ENCODE measurements around the gene TRPT1.

Gene TRPT1

GRCh38 chr11:64216879-64217278, 9.1 kb downstream of the TRPT1 start:
- Histone ChIP-seq H3K4me3 (ENCODE audit: low read length in 2 of 2) (no peak overlapping the region), H3K9ac (ENCODE audit: low read length in 2 of 2) (no peak overlapping the region), H3K36me3 (ENCODE audit: control insufficient read depth in 2 of 2, insufficient read depth in 2 of 2, low read length in 2 of 2) (peaks cover 0 to under 1% of the 10 kb centered on the region in 2 donors), H3K27me3 (ENCODE audit: control insufficient read depth in 1 of 2, insufficient read depth in 2 of 2, low read length in 2 of 2) (no peaks in the 10 kb centered on the region), H3K27ac (ENCODE audit: low read length) (no peak overlapping the region), H3K4me1 (ENCODE audit: control insufficient read depth, insufficient read depth, low read length) (no peaks in the 10 kb centered on the region), H3K9me3 (ENCODE audit: control insufficient read depth in 2 of 2, low read length in 2 of 2) (no peaks in the 10 kb centered on the region)

GRCh38 chr11:64211181-64211872, 14.7 kb downstream of the TRPT1 start:
- Histone ChIP-seq H3K27me3 (ENCODE audit: control insufficient read depth in 1 of 2, insufficient read depth in 2 of 2, low read length in 2 of 2) (no peaks in the 10 kb centered on the region), H3K36me3 (ENCODE audit: control insufficient read depth in 2 of 2, insufficient read depth in 2 of 2, low read length in 2 of 2) (peaks cover 0 to 7% of the 10 kb centered on the region in 2 donors), H3K9ac (ENCODE audit: low read length in 2 of 2) (no peak overlapping the region)

GRCh38 chr11:64210301-64211020, 15.5 kb downstream of the TRPT1 start:
- no peak overlapping the region for H3K27ac ChIP-seq (ENCODE audit: low read length)
- no peaks in the 10 kb centered on the region for H3K9me3 ChIP-seq (ENCODE audit: control insufficient read depth in 2 of 2, low read length in 2 of 2)
- no peak overlapping the region for H3K9ac ChIP-seq (ENCODE audit: low read length in 2 of 2)
- H3K36me3 ChIP-seq (ENCODE audit: control insufficient read depth in 2 of 2, insufficient read depth in 2 of 2, low read length in 2 of 2), result peaks cover 0 to 9% of the 10 kb centered on the region in 2 donors
- H3K27me3 ChIP-seq (ENCODE audit: control insufficient read depth in 1 of 2, insufficient read depth in 2 of 2, low read length in 2 of 2), result no peaks in the 10 kb centered on the region
- peaks cover 14% of the 10 kb centered on the region for H3K4me1 ChIP-seq (ENCODE audit: control insufficient read depth, insufficient read depth, low read length)
- H3K4me3 ChIP-seq (ENCODE audit: low read length in 2 of 2), result no peak overlapping the region

More at GRCh38 chr11:64211181-64211872, 14.7 kb downstream of the TRPT1 start:
- Histone ChIP-seq H3K9me3 (ENCODE audit: control insufficient read depth in 2 of 2, low read length in 2 of 2) (no peaks in the 10 kb centered on the region), H3K27ac (ENCODE audit: low read length) (no peak overlapping the region), H3K4me3 (ENCODE audit: low read length in 2 of 2) (no peak overlapping the region), H3K4me1 (ENCODE audit: control insufficient read depth, insufficient read depth, low read length) (peaks cover 14% of the 10 kb centered on the region)

- H3K4me1 ChIP-seq (ENCODE audit: control insufficient read depth, insufficient read depth, low read length), result peaks cover 19% of the 10 kb centered on the region
- no peaks in the 10 kb centered on the region for H3K27me3 ChIP-seq (ENCODE audit: control insufficient read depth in 1 of 2, insufficient read depth in 2 of 2, low read length in 2 of 2)
- no peaks in the 10 kb centered on the region for H3K9me3 ChIP-seq (ENCODE audit: control insufficient read depth in 2 of 2, low read length in 2 of 2)
- no peak overlapping the region for H3K27ac ChIP-seq (ENCODE audit: low read length)
- no peak overlapping the region for H3K4me3 ChIP-seq (ENCODE audit: low read length in 2 of 2)
- peaks cover 3 to 9% of the 10 kb centered on the region in 2 donors for H3K36me3 ChIP-seq (ENCODE audit: control insufficient read depth in 2 of 2, insufficient read depth in 2 of 2, low read length in 2 of 2)
- H3K9ac ChIP-seq (ENCODE audit: low read length in 2 of 2), result no peak overlapping the region
Observed at GRCh38 chr11:64209563-64209843, 16.5 kb downstream of the TRPT1 start.

GRCh38 chr11:64208796-64209562, 17.0 kb downstream of the TRPT1 start:
- peaks cover 3 to 12% of the 10 kb centered on the region in 2 donors for H3K36me3 ChIP-seq (ENCODE audit: control insufficient read depth in 2 of 2, insufficient read depth in 2 of 2, low read length in 2 of 2)
- H3K9me3 ChIP-seq (ENCODE audit: control insufficient read depth in 2 of 2, low read length in 2 of 2), result no peaks in the 10 kb centered on the region
- peak overlapping the region in 1 of 2 donors; percentile 62 for H3K9ac ChIP-seq (ENCODE audit: low read length in 2 of 2)
- H3K4me1 ChIP-seq (ENCODE audit: control insufficient read depth, insufficient read depth, low read length), result peaks cover 24% of the 10 kb centered on the region
- H3K27me3 ChIP-seq (ENCODE audit: control insufficient read depth in 1 of 2, insufficient read depth in 2 of 2, low read length in 2 of 2), result no peaks in the 10 kb centered on the region
- peak overlapping the region; percentile 53 for H3K27ac ChIP-seq (ENCODE audit: low read length)
- H3K4me3 ChIP-seq (ENCODE audit: low read length in 2 of 2), result no peak overlapping the region

GRCh38 chr11:64208086-64208795, 17.7 kb downstream of the TRPT1 start:
- H3K36me3 ChIP-seq (ENCODE audit: control insufficient read depth in 2 of 2, insufficient read depth in 2 of 2, low read length in 2 of 2), result peaks cover 11 to 20% of the 10 kb centered on the region in 2 donors
- H3K27ac ChIP-seq (ENCODE audit: low read length), result peak overlapping the region; percentile 53
- no peaks in the 10 kb centered on the region for H3K27me3 ChIP-seq (ENCODE audit: control insufficient read depth in 1 of 2, insufficient read depth in 2 of 2, low read length in 2 of 2)
- H3K4me3 ChIP-seq (ENCODE audit: low read length in 2 of 2), result peak overlapping the region; percentile 19 to 54
- H3K9ac ChIP-seq (ENCODE audit: low read length in 2 of 2), result peak overlapping the region; percentile 29 to 62
- H3K9me3 ChIP-seq (ENCODE audit: control insufficient read depth in 2 of 2, low read length in 2 of 2), result no peaks in the 10 kb centered on the region
- H3K4me1 ChIP-seq (ENCODE audit: control insufficient read depth, insufficient read depth, low read length), result peaks cover 24% of the 10 kb centered on the region

- H3K27ac ChIP-seq (ENCODE audit: low read length), result peak overlapping the region; percentile 64
- no peaks in the 10 kb centered on the region for H3K27me3 ChIP-seq (ENCODE audit: control insufficient read depth in 1 of 2, insufficient read depth in 2 of 2, low read length in 2 of 2)
- H3K4me1 ChIP-seq (ENCODE audit: control insufficient read depth, insufficient read depth, low read length), result peaks cover 24% of the 10 kb centered on the region
- H3K36me3 ChIP-seq (ENCODE audit: control insufficient read depth in 2 of 2, insufficient read depth in 2 of 2, low read length in 2 of 2), result peaks cover 17 to 27% of the 10 kb centered on the region in 2 donors
- H3K4me3 ChIP-seq (ENCODE audit: low read length in 2 of 2), result peak overlapping the region; percentile 19 to 54
- H3K9me3 ChIP-seq (ENCODE audit: control insufficient read depth in 2 of 2, low read length in 2 of 2), result no peaks in the 10 kb centered on the region
- peak overlapping the region; percentile 51 to 62 for H3K9ac ChIP-seq (ENCODE audit: low read length in 2 of 2)
Observed at GRCh38 chr11:64207256-64208085, 18.5 kb downstream of the TRPT1 start.

GRCh38 chr11:64206457-64207255, 19.3 kb downstream of the TRPT1 start, which contains the start of gene FERMT3:
TSS of gene FERMT3 (plus strand) at chr11:64206721. CDS start at chr11:64207365, 644 bp downstream.
- peak within 1 kb of the TSS; percentile 64 for H3K27ac ChIP-seq (ENCODE audit: low read length)
- peaks cover 22 to 30% of the 10 kb centered on the region in 2 donors for H3K36me3 ChIP-seq (ENCODE audit: control insufficient read depth in 2 of 2, insufficient read depth in 2 of 2, low read length in 2 of 2)
- H3K9me3 ChIP-seq (ENCODE audit: control insufficient read depth in 2 of 2, low read length in 2 of 2), result no peaks in the 10 kb centered on the region
- H3K27me3 ChIP-seq (ENCODE audit: control insufficient read depth in 1 of 2, insufficient read depth in 2 of 2, low read length in 2 of 2), result no peaks in the 10 kb centered on the region
- H3K9ac ChIP-seq (ENCODE audit: low read length in 2 of 2), result peak within 1 kb of the TSS; percentile 31 to 51
- H3K4me1 ChIP-seq (ENCODE audit: control insufficient read depth, insufficient read depth, low read length), result peaks cover 24% of the 10 kb centered on the region
- peak within 1 kb of the TSS; percentile 4 to 54 for H3K4me3 ChIP-seq (ENCODE audit: low read length in 2 of 2)

- Histone ChIP-seq H3K27me3 (ENCODE audit: control insufficient read depth in 1 of 2, insufficient read depth in 2 of 2, low read length in 2 of 2) (no peaks in the 10 kb centered on the region), H3K9me3 (ENCODE audit: control insufficient read depth in 2 of 2, low read length in 2 of 2) (no peaks in the 10 kb centered on the region), H3K36me3 (ENCODE audit: control insufficient read depth in 2 of 2, insufficient read depth in 2 of 2, low read length in 2 of 2) (peaks cover 39 to 44% of the 10 kb centered on the region in 2 donors), H3K4me3 (ENCODE audit: low read length in 2 of 2) (no peak overlapping the region), H3K4me1 (ENCODE audit: control insufficient read depth, insufficient read depth, low read length) (peaks cover 24% of the 10 kb centered on the region), H3K9ac (ENCODE audit: low read length in 2 of 2) (no peak overlapping the region), H3K27ac (ENCODE audit: low read length) (peak overlapping the region; percentile 31)
Observed at GRCh38 chr11:64204464-64204989, 21.5 kb downstream of the TRPT1 start.

Data from stomach smooth muscle (tissue), 2 donors.